Uterus (tissue), 4 donors: Measurements from ENCODE around the gene CBARP. TPM values are rescaled to one million over a fixed set of nuclear protein-coding genes. Genes with fewer than 3 reads are reported as not detected.

Experiments used
- DNase-seq, 2 donors: peaks; one replicate each; pipeline ENCODE4 v3.0.0-alpha.2; 2019 to 2020
- H3K27ac ChIP-seq, 2 donors: fragments of 200-600 bp; sonication (generic); 1 replicate in 1 of 2; 2 replicates in 1 of 2; pipeline ENCODE4 v1.5.1; 2016 to 2018
- H3K27me3 ChIP-seq, 2 donors: fragments of 200-600 bp; sonication (generic); one replicate each; pipeline ENCODE4 v1.5.1; 2018 to 2019; ENCODE audit warnings: control low read depth in 1 of 2
- H3K36me3 ChIP-seq, 2 donors: fragments of 200-600 bp; sonication (generic); one replicate each; pipeline ENCODE4 v1.5.1; 2019; ENCODE audit warnings: control low read depth in 1 of 2
- H3K4me1 ChIP-seq, 2 donors: fragments of 200-600 bp; sonication (generic); one replicate each; pipeline ENCODE4 v1.5.1; 2018 to 2019; ENCODE audit warnings: control low read depth in 1 of 2
- H3K4me3 ChIP-seq, 2 donors: fragments of 200-600 bp; sonication (generic); 1 replicate in 1 of 2; 2 replicates in 1 of 2; pipeline ENCODE4 v1.5.1; 2018 to 2019; ENCODE audit warnings: mild to moderate bottlenecking in 1 of 2
- H3K9me3 ChIP-seq, 2 donors: fragments of 200-600 bp; sonication (generic); one replicate each; pipeline ENCODE4 v1.5.1; 2019; ENCODE audit warnings: control low read depth in 1 of 2
- POLR2A ChIP-seq, 2 donors: fragments of 450-650 bp; IDR thresholded peaks; one replicate each; pipeline ENCODE4 v1.6.1; 2016; ENCODE audit warnings: antibody characterized with exemption in 2 of 2, mild to moderate bottlenecking in 1 of 2, moderate library complexity in 1 of 2
- intact Hi-C: fragments of 100-400 bp; cut with DNase I; formaldehyde crosslinking; loops from one replicate; pipeline ENCODE4 v1.15.1; 2023; ENCODE audit warnings: low total_unique reads
- total RNA-seq, 4 donors: library from RNA; depleted of rRNA in 3 of 4; stranded (reverse); fragments of >200 nt in 3 of 4; gene quantifications; one replicate each; pipeline versions ENCODE4 v1.1.0 to v1.2.4, GENCODE V29; 2014 to 2023
- TF ChIP-seq, protein P1 (sequence below), 4 experiments: fragments of 200-600 bp in 2 of 4; fragments of 450-650 bp in 2 of 4; sonication (generic) in 2 of 4; IDR thresholded peaks; one replicate each; pipeline ENCODE4 v1.5.1; 2016 to 2019; ENCODE audit warnings: antibody characterized with exemption in 4 of 4, mild to moderate bottlenecking in 2 of 4, moderate library complexity in 1 of 4
- donor health status: DM: yes; HTN: yes; CAD: no.

Gene CBARP
- total RNA-seq, 4 donors from 2014 or later, result 0.26 to 1.5 (median 1.0) TPM; not detected in 1

DNA sequence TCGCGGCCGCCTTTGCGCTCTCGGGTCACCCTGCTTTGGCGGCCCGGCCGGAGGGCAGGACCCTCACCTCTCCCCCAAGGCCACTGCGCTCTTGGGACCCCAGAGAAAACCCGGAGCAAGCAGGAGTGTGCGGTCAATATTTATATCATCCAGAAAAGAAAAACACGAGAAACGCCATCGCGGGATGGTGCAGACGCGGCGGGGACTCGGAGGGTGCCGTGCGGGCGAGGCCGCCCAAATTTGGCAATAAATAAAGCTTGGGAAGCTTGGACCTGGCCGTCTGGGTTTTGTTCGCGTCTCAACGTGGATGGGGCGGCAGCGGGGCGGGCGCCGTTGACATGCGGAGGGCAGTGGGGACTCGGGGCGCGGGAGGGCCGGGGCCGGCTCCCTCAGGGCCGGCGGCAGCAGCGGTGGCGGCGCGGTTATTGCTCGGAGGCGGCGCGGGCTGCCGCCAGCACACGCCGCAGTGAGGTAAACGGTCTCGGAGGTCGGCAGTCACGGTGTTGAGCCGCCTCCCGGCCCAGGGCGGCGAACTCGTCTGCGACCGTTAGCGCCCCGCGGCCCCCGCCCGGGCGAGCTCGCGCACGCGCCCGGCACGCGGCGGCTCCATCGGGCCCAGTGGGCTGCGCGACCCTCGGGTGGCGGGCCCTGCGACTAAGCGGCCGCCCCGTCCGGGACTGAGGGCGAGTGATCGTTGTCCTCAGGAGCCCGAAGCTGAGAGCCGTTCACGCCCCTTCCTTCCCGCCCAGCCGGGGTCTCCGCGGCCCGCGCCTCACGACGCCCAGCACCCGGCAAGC lies 9.4 kb downstream of the CBARP start:
- no peaks in the 10 kb centered on the region for H3K36me3 ChIP-seq

DNA sequence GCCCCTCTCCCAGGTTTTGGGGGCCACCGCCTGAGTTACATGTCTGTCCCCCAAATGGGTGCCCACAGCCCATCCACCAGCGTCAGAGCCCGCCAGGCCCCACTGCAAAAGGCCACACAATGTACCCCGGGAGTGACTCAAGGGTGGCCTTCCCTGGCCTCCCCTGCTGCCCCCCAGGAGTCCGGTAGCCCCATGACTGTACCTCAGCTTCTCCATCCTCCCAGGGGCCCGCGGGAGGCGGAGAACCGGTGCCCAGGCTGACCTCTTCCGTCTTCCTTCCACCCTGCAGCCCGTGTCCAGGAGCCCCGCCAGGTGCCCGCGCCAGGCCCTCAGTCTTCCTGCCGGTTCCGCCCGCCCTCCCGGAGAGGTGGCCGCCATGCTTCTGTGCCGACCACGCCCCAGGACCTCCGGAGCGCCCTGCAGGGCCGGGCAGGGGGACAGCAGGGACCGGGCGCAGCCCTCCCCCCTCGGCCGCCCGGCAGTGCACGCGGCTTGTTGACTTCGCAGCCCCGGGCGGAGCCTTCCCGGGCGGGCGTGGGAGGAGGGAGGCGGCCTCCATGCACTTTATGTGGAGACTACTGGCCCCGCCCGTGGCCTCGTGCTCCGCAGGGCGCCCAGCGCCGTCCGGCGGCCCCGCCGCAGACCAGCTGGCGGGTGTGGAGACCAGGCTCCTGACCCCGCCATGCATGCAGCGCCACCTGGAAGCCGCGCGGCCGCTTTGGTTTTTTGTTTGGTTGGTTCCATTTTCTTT lies 10.3 kb downstream of the CBARP start:
- H3K9me3 ChIP-seq, result no peaks in the 10 kb centered on the region
- TF ChIP-seq, protein P1, sequence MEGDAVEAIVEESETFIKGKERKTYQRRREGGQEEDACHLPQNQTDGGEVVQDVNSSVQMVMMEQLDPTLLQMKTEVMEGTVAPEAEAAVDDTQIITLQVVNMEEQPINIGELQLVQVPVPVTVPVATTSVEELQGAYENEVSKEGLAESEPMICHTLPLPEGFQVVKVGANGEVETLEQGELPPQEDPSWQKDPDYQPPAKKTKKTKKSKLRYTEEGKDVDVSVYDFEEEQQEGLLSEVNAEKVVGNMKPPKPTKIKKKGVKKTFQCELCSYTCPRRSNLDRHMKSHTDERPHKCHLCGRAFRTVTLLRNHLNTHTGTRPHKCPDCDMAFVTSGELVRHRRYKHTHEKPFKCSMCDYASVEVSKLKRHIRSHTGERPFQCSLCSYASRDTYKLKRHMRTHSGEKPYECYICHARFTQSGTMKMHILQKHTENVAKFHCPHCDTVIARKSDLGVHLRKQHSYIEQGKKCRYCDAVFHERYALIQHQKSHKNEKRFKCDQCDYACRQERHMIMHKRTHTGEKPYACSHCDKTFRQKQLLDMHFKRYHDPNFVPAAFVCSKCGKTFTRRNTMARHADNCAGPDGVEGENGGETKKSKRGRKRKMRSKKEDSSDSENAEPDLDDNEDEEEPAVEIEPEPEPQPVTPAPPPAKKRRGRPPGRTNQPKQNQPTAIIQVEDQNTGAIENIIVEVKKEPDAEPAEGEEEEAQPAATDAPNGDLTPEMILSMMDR (IDR thresholded peaks at IDR 0.05), result no peak
- TF ChIP-seq POLR2A (IDR thresholded peaks at IDR 0.05), result no peak
- no peak overlapping the region for H3K4me3 ChIP-seq
- H3K27me3 ChIP-seq, result no peaks in the 10 kb centered on the region
- no peak for DNase-seq
- no peaks in the 10 kb centered on the region for H3K36me3 ChIP-seq
- H3K4me1 ChIP-seq, result peaks cover 0 to 8% of the 10 kb centered on the region in 2 donors
- no peak overlapping the region for H3K27ac ChIP-seq
- intact Hi-C loops, result no loop called here

More for the DNA sequence above, 9.4 kb downstream of the CBARP start:
- DNase-seq, result no peak
- Histone ChIP-seq H3K4me1 (peaks cover 0 to 6% of the 10 kb centered on the region in 2 donors), H3K27ac (no peak overlapping the region), H3K4me3 (no peak overlapping the region), H3K9me3 (no peaks in the 10 kb centered on the region), H3K27me3 (no peaks in the 10 kb centered on the region)
- TF ChIP-seq, protein P1 (IDR thresholded peaks at IDR 0.05), result no peak
- TF ChIP-seq POLR2A (IDR thresholded peaks at IDR 0.05), result no peak
- intact Hi-C loops, result no loop called here

DNA sequence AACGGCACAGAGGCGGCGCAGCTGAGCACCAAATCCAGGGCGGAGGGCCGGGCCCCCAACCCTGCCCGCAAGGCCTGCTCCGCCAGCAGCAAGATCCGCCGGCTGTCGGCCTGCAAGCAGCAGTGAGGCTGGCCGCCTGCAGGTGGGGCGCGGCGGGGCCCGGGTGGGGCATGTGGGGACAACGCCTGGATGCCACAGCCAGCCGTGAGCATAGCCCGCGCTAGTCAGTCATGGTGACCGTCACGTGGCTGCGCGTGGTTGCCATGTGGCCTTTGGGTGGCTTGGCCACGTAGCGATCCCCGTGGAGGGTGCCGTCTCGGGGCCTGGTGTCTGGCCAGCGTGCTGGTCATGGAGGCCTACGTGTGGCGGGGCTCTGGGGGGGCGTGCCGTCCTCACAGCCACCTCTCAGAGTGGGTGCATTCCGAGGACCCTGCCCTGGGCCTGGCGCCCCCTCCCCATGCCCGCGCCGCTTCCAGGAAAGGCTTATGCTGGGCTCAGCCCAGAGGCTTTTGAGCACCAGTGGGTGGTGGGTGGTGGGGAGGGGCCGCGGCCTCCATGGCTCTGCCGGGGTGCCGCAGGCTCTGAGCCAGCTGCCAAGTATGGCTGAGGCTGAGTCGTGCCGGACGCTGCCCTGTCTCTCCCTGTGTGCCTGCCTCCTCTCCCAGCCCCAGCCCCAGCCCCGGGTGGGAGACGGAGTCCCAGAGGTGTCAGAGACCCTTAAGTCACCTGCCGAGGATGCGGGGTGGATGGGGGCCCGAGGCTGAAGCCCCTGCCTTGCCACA lies 11.1 kb downstream of the CBARP start:
- Histone ChIP-seq H3K27me3 (no peaks in the 10 kb centered on the region), H3K36me3 (no peaks in the 10 kb centered on the region), H3K4me1 (peaks cover 0 to 8% of the 10 kb centered on the region in 2 donors), H3K4me3 (no peak overlapping the region), H3K27ac (no peak overlapping the region), H3K9me3 (no peaks in the 10 kb centered on the region)
- intact Hi-C loops, result no loop called here
- TF ChIP-seq POLR2A (IDR thresholded peaks at IDR 0.05), result no peak
- TF ChIP-seq, protein P1 (IDR thresholded peaks at IDR 0.05), result no peak
- no peak for DNase-seq

DNA sequence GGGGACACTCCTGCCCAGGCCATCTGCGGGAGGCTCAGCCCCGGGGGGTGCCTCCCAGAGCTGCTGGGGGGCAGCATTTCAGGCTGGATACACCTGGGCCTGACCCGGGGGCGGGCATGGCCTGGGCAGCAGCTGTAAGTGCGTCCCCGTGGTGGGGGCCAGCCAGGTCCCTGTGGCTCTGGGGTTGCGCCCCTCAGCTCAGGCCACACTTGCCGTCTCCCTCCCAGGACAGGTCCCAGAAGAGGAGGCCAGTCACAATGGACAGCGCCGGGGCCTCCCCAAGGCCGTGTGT lies 11.6 kb downstream of the CBARP start:
- Histone ChIP-seq H3K36me3 (no peaks in the 10 kb centered on the region), H3K4me3 (no peak overlapping the region), H3K9me3 (no peaks in the 10 kb centered on the region), H3K27ac (no peak overlapping the region), H3K4me1 (peaks cover 0 to 8% of the 10 kb centered on the region in 2 donors), H3K27me3 (no peaks in the 10 kb centered on the region)
- intact Hi-C loops, result no loop called here
- no peak for TF ChIP-seq POLR2A (IDR thresholded peaks at IDR 0.05)
- TF ChIP-seq, protein P1 (IDR thresholded peaks at IDR 0.05), result no peak
- DNase-seq, result no peak
